ENCODE measurements around the gene NAGLU. TPM values are rescaled to one million over a fixed set of nuclear protein-coding genes. Genes with fewer than 3 reads are reported as not detected.

The NAGLU gene
- total and polyA plus RNA-seq, 2 of the 13 experiments (the other 11 are each of a cell fraction or from before 2014, with no cell fraction given), result 28.2 to 40.1 TPM

DNA sequence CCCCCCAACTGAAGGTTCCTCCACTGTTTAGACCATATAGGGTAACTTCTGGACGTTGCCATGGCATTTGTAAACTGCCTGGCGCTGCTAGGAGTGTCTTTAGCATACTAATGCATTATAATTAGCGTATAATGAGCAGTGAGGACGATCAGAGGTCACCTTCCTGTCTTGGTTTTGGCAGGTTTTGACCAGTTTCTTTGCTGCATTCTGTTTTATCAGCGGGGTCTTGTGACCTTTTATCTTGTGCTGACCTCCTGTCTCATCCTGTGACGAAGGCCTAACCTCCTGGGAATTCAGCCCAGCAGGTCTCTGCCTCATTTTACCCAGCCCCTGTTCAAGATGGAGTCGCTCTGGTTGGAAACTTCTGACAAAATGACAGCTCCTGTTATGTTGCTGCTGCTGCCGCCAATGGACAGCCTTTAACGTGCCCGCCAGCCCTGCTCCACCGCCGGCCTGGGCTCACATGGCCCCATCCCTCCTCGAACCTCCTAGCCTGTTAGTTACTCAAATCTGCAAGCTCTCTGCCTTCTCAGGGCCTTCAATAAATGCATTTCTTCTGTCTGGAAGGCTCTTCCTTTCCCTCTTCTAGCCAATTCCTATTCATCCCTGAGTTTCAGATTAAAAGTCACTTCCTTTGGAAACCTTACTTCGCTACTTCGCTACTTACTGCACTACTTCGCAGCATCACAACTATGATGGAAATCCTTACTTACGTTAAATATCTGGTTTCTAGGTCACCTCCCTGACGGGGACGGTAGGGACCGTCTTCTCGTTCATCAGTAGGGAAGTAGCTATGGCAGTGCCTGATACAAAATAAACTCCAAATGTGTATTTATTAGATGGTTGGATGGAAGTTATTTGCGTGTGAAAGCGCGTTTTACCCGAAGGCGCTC lies 640 bp upstream of the NAGLU start (continued):
- TF ChIP-seq SALL1 (CRISPR knock-in tag; IDR thresholded peaks at IDR 0.05), result no peak
- TF ChIP-seq DNMT3B (CRISPR knock-in tag; conservative IDR thresholded peaks at IDR 0.05), result peak; percentile 77
- TF ChIP-seq NR2F1 (CRISPR knock-in tag; IDR thresholded peaks at IDR 0.05), result peak in 1 of 2 experiments; percentile 22; a peak in 1 of 4 replicates
- peak; percentile 98 for TF ChIP-seq ZBTB38 (CRISPR knock-in tag; IDR thresholded peaks at IDR 0.05)
- TF ChIP-seq, protein P1, sequence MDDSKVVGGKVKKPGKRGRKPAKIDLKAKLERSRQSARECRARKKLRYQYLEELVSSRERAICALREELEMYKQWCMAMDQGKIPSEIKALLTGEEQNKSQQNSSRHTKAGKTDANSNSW (CRISPR knock-in tag; IDR thresholded peaks at IDR 0.05; ENCODE audit: borderline replicate concordance), result no peak
- TF ChIP-seq POLR2A (IDR thresholded peaks at IDR 0.05; ENCODE audit: insufficient read depth in 1 of 2, low read depth in 2 of 2, low read length in 2 of 2), result peak in 1 of 2 experiments; percentile 70; a peak in 1 of 4 replicates
- TF ChIP-seq ZNF7 (CRISPR knock-in tag; IDR thresholded peaks at IDR 0.05), result no peak
- peak; percentile 29; the same call in 1 of the 2 replicates for TF ChIP-seq ZNF768 (CRISPR knock-in tag; IDR thresholded peaks at IDR 0.05)
- no peak for TF ChIP-seq ELF1 (CRISPR knock-in tag; IDR thresholded peaks at IDR 0.05)
- TF ChIP-seq, protein P2, sequence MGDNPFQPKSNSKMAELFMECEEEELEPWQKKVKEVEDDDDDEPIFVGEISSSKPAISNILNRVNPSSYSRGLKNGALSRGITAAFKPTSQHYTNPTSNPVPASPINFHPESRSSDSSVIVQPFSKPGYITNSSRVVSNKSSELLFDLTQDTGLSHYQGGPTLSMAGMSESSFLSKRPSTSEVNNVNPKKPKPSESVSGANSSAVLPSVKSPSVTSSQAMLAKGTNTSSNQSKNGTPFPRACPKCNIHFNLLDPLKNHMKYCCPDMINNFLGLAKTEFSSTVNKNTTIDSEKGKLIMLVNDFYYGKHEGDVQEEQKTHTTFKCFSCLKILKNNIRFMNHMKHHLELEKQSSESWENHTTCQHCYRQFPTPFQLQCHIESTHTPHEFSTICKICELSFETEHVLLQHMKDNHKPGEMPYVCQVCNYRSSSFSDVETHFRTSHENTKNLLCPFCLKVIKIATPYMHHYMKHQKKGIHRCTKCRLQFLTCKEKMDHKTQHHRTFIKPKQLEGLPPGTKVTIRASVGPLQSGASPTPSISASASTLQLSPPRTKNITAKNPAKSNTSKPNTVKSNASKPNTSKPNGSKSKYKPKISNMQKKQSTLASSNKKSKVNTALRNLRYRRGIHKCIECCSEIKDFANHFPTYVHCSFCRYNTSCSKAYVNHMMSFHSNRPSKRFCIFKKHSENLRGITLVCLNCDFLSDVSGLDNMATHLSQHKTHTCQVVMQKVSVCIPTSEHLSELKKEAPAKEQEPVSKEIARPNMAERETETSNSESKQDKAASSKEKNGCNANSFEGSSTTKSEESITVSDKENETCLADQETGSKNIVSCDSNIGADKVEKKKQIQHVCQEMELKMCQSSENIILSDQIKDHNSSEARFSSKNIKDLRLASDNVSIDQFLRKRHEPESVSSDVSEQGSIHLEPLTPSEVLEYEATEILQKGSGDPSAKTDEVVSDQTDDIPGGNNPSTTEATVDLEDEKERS (CRISPR knock-in tag; IDR thresholded peaks at IDR 0.05), result 0 out of 2 replicates have a peak, but pooled peaks have one; percentile 9
- TF ChIP-seq, protein P3, sequence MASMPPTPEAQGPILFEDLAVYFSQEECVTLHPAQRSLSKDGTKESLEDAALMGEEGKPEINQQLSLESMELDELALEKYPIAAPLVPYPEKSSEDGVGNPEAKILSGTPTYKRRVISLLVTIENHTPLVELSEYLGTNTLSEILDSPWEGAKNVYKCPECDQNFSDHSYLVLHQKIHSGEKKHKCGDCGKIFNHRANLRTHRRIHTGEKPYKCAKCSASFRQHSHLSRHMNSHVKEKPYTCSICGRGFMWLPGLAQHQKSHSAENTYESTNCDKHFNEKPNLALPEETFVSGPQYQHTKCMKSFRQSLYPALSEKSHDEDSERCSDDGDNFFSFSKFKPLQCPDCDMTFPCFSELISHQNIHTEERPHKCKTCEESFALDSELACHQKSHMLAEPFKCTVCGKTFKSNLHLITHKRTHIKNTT (CRISPR knock-in tag; IDR thresholded peaks at IDR 0.05), result no peak
- no peak for TF ChIP-seq HES4 (CRISPR knock-in tag; IDR thresholded peaks at IDR 0.05; ENCODE audit: borderline replicate concordance)
- no peak for TF ChIP-seq ZNF761 (CRISPR knock-in tag; conservative IDR thresholded peaks at IDR 0.05)
- 0 out of 2 replicates have a peak, but pooled peaks have one; percentile 53 for TF ChIP-seq ZNF335 (CRISPR knock-in tag; IDR thresholded peaks at IDR 0.05)
- no peak for TF ChIP-seq REPIN1 (CRISPR knock-in tag; IDR thresholded peaks at IDR 0.05; ENCODE audit: borderline replicate concordance, low read depth)
- TF ChIP-seq ZNF33B (CRISPR knock-in tag; IDR thresholded peaks at IDR 0.05), result peak; percentile 24; the same call in 1 of the 2 replicates
- TF ChIP-seq, protein P4, sequence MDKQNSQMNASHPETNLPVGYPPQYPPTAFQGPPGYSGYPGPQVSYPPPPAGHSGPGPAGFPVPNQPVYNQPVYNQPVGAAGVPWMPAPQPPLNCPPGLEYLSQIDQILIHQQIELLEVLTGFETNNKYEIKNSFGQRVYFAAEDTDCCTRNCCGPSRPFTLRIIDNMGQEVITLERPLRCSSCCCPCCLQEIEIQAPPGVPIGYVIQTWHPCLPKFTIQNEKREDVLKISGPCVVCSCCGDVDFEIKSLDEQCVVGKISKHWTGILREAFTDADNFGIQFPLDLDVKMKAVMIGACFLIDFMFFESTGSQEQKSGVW (CRISPR knock-in tag; IDR thresholded peaks at IDR 0.05; ENCODE audit: borderline replicate concordance), result no peak
- no peak for TF ChIP-seq MLLT10 (CRISPR knock-in tag; IDR thresholded peaks at IDR 0.05)
- TF ChIP-seq THAP11 (CRISPR knock-in tag; IDR thresholded peaks at IDR 0.05), result no peak
- TF ChIP-seq ZNF570 (CRISPR knock-in tag; IDR thresholded peaks at IDR 0.05; ENCODE audit: borderline replicate concordance), result no peak

Measured in HepG2 (cell line).